HepG2 (cell line): ENCODE measurements around the gene SLC12A5. TPM values are rescaled to one million over a fixed set of nuclear protein-coding genes. Genes with fewer than 3 reads are reported as not detected.

ENCODE experiments used
- ARID2 ChIP-seq: sonication (generic); formaldehyde crosslinking; IDR thresholded peaks from 2 replicates; pipeline ENCODE4 v1.8.1; 2022; ENCODE audit warnings: mild to moderate bottlenecking, missing genetic modification reagents, borderline replicate concordance
- KLF11 ChIP-seq: IDR thresholded peaks from 2 replicates; pipeline ENCODE4 v1.6.1; 2016; ENCODE audit warnings: missing compliant biosample characterization
- NFKB2 ChIP-seq: sonication (generic); formaldehyde crosslinking; IDR thresholded peaks from 2 replicates; pipeline ENCODE4 v1.4.0; 2020; ENCODE audit warnings: missing genetic modification reagents, borderline replicate concordance
- SALL1 ChIP-seq: sonication (generic); formaldehyde crosslinking; IDR thresholded peaks from 2 replicates; pipeline ENCODE4 v1.8.0; 2022; ENCODE audit warnings: mild to moderate bottlenecking, missing genetic modification reagents
- SRY ChIP-seq: sonication (generic); formaldehyde crosslinking; IDR thresholded peaks from 2 replicates; pipeline ENCODE4 v1.8.0; 2022; ENCODE audit warnings: mild to moderate bottlenecking, missing genetic modification reagents
- TAF15 ChIP-seq: fragments of 200-400 bp; formaldehyde crosslinking; IDR thresholded peaks from one replicate; pipeline ENCODE4 v1.6.1; 2018; ENCODE audit warnings: mild to moderate bottlenecking, low read depth, low read length; ENCODE audit not compliant: poor library complexity, severe bottlenecking
- TMF1 ChIP-seq: sonication (generic); formaldehyde crosslinking; IDR thresholded peaks from 2 replicates; pipeline ENCODE4 v1.8.1; 2022; ENCODE audit warnings: low read depth, missing genetic modification reagents
- XRCC5 ChIP-seq: fragments of 200-400 bp; formaldehyde crosslinking; optimal IDR thresholded peaks from 2 replicates; pipeline ENCODE3; 2017; ENCODE audit warnings: mild to moderate bottlenecking, low read length
- ZC3H13 ChIP-seq: sonication (generic); formaldehyde crosslinking; IDR thresholded peaks from 2 replicates; pipeline ENCODE4 v1.8.1; 2023; ENCODE audit warnings: mild to moderate bottlenecking, missing genetic modification reagents, moderate library complexity
- ZNF354B ChIP-seq: sonication (generic); formaldehyde crosslinking; IDR thresholded peaks from 2 replicates; pipeline ENCODE4 v1.8.0; 2022; ENCODE audit warnings: mild to moderate bottlenecking, missing genetic modification reagents
- ZNF558 ChIP-seq: sonication (generic); formaldehyde crosslinking; IDR thresholded peaks from 2 replicates; pipeline ENCODE4 v1.9.0; 2022; ENCODE audit warnings: mild to moderate bottlenecking, missing genetic modification reagents, borderline replicate concordance
- ZNF687 ChIP-seq: sonication (generic); formaldehyde crosslinking; IDR thresholded peaks from 2 replicates; pipeline ENCODE4 v1.5.1; 2020; ENCODE audit warnings: mild to moderate bottlenecking, missing genetic modification reagents, moderate library complexity
- ZNF782 ChIP-seq: sonication (generic); formaldehyde crosslinking; IDR thresholded peaks from 2 replicates; pipeline ENCODE4 v1.4.0; 2020; ENCODE audit warnings: missing genetic modification reagents, mild to moderate bottlenecking, borderline replicate concordance
- ZSCAN30 ChIP-seq: sonication (generic); formaldehyde crosslinking; IDR thresholded peaks from 2 replicates; pipeline ENCODE4 v1.5.0; 2020; ENCODE audit warnings: mild to moderate bottlenecking, missing genetic modification reagents
- polyA plus RNA-seq, 8 experiments: library from polyadenylated mRNA; depleted of rRNA in 3 of 8; stranded (reverse) in 7 of 8; unstranded in 1 of 8; fragments of >200 nt; fragmentation: Illumina TruSeq in 4 of 8; extraction: Trizol in 4 of 8; gene quantifications; 2 replicates each; pipeline versions ENCODE4 v1.2.1 to v1.2.3, GENCODE V29; 2011 to 2016; ENCODE audit warnings: low read depth in 4 of 8, missing spikeins in 1 of 8, mixed read lengths in 1 of 8; ENCODE audit not compliant: insufficient read depth in 1 of 8
- total RNA-seq, 5 experiments: library from RNA; depleted of rRNA; stranded (reverse); fragments of >200 nt; fragmentation: Illumina TruSeq; extraction: Trizol; gene quantifications; 2 replicates each; pipeline ENCODE4 v1.2.3, GENCODE V29; 2016; ENCODE audit warnings: low read depth in 1 of 5
- TF ChIP-seq, protein P1 (sequence below): sonication (generic); formaldehyde crosslinking; IDR thresholded peaks from 2 replicates; pipeline ENCODE4 v1.8.0; 2022; ENCODE audit warnings: low read depth, missing genetic modification reagents
- TF ChIP-seq, protein P2 (sequence below): sonication (generic); formaldehyde crosslinking; IDR thresholded peaks from 2 replicates; pipeline ENCODE4 v1.8.0; 2022; ENCODE audit warnings: missing genetic modification reagents, low read depth, mild to moderate bottlenecking, borderline replicate concordance
- TF ChIP-seq, protein P3 (sequence below): sonication (generic); formaldehyde crosslinking; IDR thresholded peaks from 2 replicates; pipeline ENCODE4 v1.5.0; 2020; ENCODE audit warnings: mild to moderate bottlenecking, missing genetic modification reagents

The SLC12A5 gene
- total and polyA plus RNA-seq, 2 of the 13 experiments (the other 11 are each of a cell fraction or from before 2014, with no cell fraction given): 4.3 to 5.4 TPM

DNA sequence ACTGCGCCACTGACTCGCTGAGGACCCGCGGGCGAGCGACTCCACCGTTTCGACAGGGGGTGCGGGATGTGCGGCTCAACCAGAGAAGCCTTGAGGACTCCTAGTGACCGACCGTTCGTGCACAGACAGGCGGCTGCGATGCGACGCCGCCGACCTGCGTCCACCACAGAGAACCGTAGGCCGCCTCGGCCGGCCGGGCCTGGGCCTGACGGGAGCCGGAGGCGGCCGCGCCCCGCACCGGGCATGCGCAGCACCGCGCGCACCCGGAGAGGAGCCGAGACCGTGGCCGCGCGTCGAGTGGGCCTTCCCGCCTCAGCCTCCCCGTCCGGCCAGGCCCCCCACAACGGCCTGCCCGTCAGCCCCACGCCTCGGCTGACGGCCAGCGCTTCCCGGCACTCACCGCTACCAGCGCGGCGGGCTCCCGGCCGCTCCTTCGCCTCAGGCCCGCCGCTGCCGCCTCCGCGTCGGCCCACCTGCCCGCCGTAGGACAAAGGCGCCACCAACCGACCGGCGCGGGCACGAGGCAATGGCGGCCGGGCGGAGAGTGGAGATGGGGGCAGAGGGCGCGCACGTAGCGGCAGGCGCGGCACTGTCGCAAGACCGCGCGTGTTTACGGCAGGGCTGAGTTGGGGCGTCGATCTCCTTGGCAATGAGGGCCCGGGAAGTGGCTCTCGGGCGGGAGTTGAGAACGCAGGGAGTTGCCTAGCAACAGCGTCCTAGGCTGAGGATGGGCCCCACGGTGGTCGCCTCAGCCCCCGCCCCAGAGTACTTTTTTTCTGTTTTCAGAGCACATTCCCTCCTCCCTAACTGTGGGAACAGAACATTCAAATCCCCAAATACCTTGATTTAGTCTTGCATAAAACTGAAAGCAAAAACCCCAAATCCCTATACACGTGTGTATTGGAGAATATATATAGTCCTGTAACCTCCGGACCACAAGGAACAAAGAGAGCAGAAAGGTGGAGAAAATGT lies 60.7 kb downstream of the SLC12A5 start, which contains the start of gene NCOA5 (continued):
- TF ChIP-seq ZNF354B (peak; percentile 93), ZNF687 (CRISPR knock-in tag) (peak; percentile 97), KLF11 (no peak; the same call in 1 of the 2 replicates), ARID2 (CRISPR knock-in tag) (peak; percentile 95), ZSCAN30 (CRISPR knock-in tag) (peak; percentile 73; the same call in 1 of the 2 replicates), TMF1 (CRISPR knock-in tag) (peak; percentile 99), ZNF782 (CRISPR knock-in tag) (no peak), SALL1 (peak; percentile 98), NFKB2 (CRISPR knock-in tag) (peak; percentile 87; the same call in 1 of the 2 replicates), TAF15 (peak; percentile 82), XRCC5 (peak; percentile 99), SRY (peak; percentile 99; the same call in 1 of the 2 replicates), ZNF558 (CRISPR knock-in tag) (peak; percentile 91; the same call in 1 of the 2 replicates), ZC3H13 (CRISPR knock-in tag) (peak; percentile 92)
- TF ChIP-seq, protein P1, sequence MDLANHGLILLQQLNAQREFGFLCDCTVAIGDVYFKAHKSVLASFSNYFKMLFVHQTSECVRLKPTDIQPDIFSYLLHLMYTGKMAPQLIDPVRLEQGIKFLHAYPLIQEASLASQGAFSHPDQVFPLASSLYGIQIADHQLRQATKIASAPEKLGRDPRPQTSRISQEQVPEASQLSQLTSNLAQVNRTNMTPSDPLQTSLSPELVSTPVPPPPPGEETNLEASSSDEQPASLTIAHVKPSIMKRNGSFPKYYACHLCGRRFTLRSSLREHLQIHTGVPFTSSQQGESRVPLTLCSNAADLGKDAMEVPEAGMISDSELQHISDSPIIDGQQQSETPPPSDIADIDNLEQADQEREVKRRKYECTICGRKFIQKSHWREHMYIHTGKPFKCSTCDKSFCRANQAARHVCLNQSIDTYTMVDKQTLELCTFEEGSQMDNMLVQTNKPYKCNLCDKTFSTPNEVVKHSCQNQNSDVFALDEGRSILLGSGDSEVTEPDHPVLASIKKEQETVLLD (CRISPR knock-in tag): peak; percentile 94
- TF ChIP-seq, protein P2, sequence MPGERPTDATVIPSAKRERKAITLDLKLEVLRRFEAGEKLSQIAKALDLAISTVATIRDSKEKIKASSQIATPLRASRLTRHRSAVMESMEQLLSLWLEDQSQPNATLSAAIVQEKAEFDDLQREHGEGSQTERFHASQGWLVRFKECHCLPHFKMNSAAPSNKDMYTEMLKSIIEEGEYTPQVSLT (CRISPR knock-in tag): peak; percentile 57; the same call in 1 of the 2 replicates
- TF ChIP-seq, protein P3, sequence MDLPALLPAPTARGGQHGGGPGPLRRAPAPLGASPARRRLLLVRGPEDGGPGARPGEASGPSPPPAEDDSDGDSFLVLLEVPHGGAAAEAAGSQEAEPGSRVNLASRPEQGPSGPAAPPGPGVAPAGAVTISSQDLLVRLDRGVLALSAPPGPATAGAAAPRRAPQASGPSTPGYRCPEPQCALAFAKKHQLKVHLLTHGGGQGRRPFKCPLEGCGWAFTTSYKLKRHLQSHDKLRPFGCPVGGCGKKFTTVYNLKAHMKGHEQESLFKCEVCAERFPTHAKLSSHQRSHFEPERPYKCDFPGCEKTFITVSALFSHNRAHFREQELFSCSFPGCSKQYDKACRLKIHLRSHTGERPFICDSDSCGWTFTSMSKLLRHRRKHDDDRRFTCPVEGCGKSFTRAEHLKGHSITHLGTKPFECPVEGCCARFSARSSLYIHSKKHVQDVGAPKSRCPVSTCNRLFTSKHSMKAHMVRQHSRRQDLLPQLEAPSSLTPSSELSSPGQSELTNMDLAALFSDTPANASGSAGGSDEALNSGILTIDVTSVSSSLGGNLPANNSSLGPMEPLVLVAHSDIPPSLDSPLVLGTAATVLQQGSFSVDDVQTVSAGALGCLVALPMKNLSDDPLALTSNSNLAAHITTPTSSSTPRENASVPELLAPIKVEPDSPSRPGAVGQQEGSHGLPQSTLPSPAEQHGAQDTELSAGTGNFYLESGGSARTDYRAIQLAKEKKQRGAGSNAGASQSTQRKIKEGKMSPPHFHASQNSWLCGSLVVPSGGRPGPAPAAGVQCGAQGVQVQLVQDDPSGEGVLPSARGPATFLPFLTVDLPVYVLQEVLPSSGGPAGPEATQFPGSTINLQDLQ (CRISPR knock-in tag): peak; percentile 94; the same call in 1 of the 2 replicates
